Measurements from ENCODE around the gene SLC13A2. TPM values are rescaled to one million over a fixed set of nuclear protein-coding genes. Genes with fewer than 3 reads are reported as not detected.

Gene SLC13A2
- polyA plus RNA-seq, 4 donors = 7.1 to 24.5 (median 13.3) TPM

GRCh38 chr17:28532050-28532960 is 58.9 kb downstream of the SLC13A2 start:
- DNase-seq (ENCODE audit: low read depth in 4 of 4, low spot score in 3 of 4) = no peak

GRCh38 chr17:28533091-28533807 is 59.8 kb downstream of the SLC13A2 start:
- DNase-seq (ENCODE audit: low read depth in 4 of 4, low spot score in 3 of 4) = no peak

- DNase-seq (ENCODE audit: low read depth in 4 of 4, low spot score in 3 of 4) = no peak
Measured at GRCh38 chr17:28534740-28535375, 61.4 kb downstream of the SLC13A2 start.

GRCh38 chr17:28536532-28537218 is 63.2 kb downstream of the SLC13A2 start:
- DNase-seq (ENCODE audit: low read depth in 4 of 4, low spot score in 3 of 4) = no peak

- DNase-seq (ENCODE audit: low read depth in 4 of 4, low spot score in 3 of 4) = no peak
Measured at GRCh38 chr17:28537219-28537610, 63.8 kb downstream of the SLC13A2 start.

GRCh38 chr17:28538296-28538895 is 65.0 kb downstream of the SLC13A2 start:
- no peak for DNase-seq (ENCODE audit: low read depth in 4 of 4, low spot score in 3 of 4)

- DNase-seq (ENCODE audit: low read depth in 4 of 4, low spot score in 3 of 4) = no peak
Measured at GRCh38 chr17:28540231-28540630, 66.8 kb downstream of the SLC13A2 start.

- DNase-seq (ENCODE audit: low read depth in 4 of 4, low spot score in 3 of 4) = no peak
Measured at GRCh38 chr17:28541439-28541838, 68.0 kb downstream of the SLC13A2 start.

GRCh38 chr17:28544402-28545140 is 71.1 kb downstream of the SLC13A2 start:
- DNase-seq (ENCODE audit: low read depth in 4 of 4, low spot score in 3 of 4) = no peak

GRCh38 chr17:28545141-28545503 is 71.7 kb downstream of the SLC13A2 start:
- no peak for DNase-seq (ENCODE audit: low read depth in 4 of 4, low spot score in 3 of 4)

- DNase-seq (ENCODE audit: low read depth in 4 of 4, low spot score in 3 of 4) = no peak
Measured at GRCh38 chr17:28545787-28546415, 72.5 kb downstream of the SLC13A2 start.

- DNase-seq (ENCODE audit: low read depth in 4 of 4, low spot score in 3 of 4) = no peak
Measured at GRCh38 chr17:28547096-28547622, 73.7 kb downstream of the SLC13A2 start.

Other genes with a start within 250 kb of the SLC13A2 start
- 10 to 100 TPM; 54.0 to 63.6 (median 55.6) TPM for gene TMEM97, start 154.4 kb upstream of the SLC13A2 start, polyA plus RNA-seq (ENCODE audit: insufficient read length in 4 of 4)
- gene IFT20, start 138.2 kb upstream of the SLC13A2 start, polyA plus RNA-seq (ENCODE audit: insufficient read length in 4 of 4) = 10 to 100 TPM; 52.1 to 61.6 (median 54.9) TPM
- gene TNFAIP1, start 137.9 kb upstream of the SLC13A2 start, polyA plus RNA-seq (ENCODE audit: insufficient read length in 4 of 4) = 10 to 100 TPM; 43.8 to 47.4 (median 45.3) TPM
- gene POLDIP2, start 116.1 kb upstream of the SLC13A2 start, polyA plus RNA-seq (ENCODE audit: insufficient read length in 4 of 4) = 100 to 1,000 TPM in 2 of 4 donors, 10 to 100 TPM in 2; 99.1 to 105 (median 100) TPM
- not detected for gene SEBOX, start 108.4 kb upstream of the SLC13A2 start, polyA plus RNA-seq (ENCODE audit: insufficient read length in 4 of 4)
- gene VTN, start 103.3 kb upstream of the SLC13A2 start, polyA plus RNA-seq (ENCODE audit: insufficient read length in 4 of 4) = 10 to 100 TPM in 3 of 4 donors, 1 to 10 TPM in 1; 9.4 to 21.3 (median 15.2) TPM
- 10 to 100 TPM; 11.3 to 14.0 (median 12.0) TPM for gene SARM1, start 102.0 kb upstream of the SLC13A2 start, polyA plus RNA-seq (ENCODE audit: insufficient read length in 4 of 4)
- 10 to 100 TPM; 14.6 to 15.8 (median 15.1) TPM for gene SLC46A1, start 67.4 kb upstream of the SLC13A2 start, polyA plus RNA-seq (ENCODE audit: insufficient read length in 4 of 4)
- gene FOXN1, start 32.7 kb downstream of the SLC13A2 start, polyA plus RNA-seq (ENCODE audit: insufficient read length in 4 of 4) = under 1 TPM; 0.47 to 0.62 (median 0.61) TPM
- gene UNC119, start 79.0 kb downstream of the SLC13A2 start, polyA plus RNA-seq (ENCODE audit: insufficient read length in 4 of 4) = 10 to 100 TPM; 54.4 to 74.1 (median 59.7) TPM
- 100 to 1,000 TPM; 101 to 107 (median 105) TPM for gene PIGS, start 97.9 kb downstream of the SLC13A2 start, polyA plus RNA-seq (ENCODE audit: insufficient read length in 4 of 4)
- 10 to 100 TPM; 19.4 to 32.9 (median 24.5) TPM for gene ALDOC, start 103.3 kb downstream of the SLC13A2 start, polyA plus RNA-seq (ENCODE audit: insufficient read length in 4 of 4)
- gene SPAG5, start 125.4 kb downstream of the SLC13A2 start, polyA plus RNA-seq (ENCODE audit: insufficient read length in 4 of 4) = 10 to 100 TPM; 43.5 to 46.9 (median 45.2) TPM
- gene RSKR, start 140.5 kb downstream of the SLC13A2 start, polyA plus RNA-seq (ENCODE audit: insufficient read length in 4 of 4) = 10 to 100 TPM; 10.6 to 14.3 (median 11.3) TPM
- 10 to 100 TPM; 77.8 to 90.5 (median 81.2) TPM for gene BLTP2, start 171.5 kb downstream of the SLC13A2 start, polyA plus RNA-seq (ENCODE audit: insufficient read length in 4 of 4)
- 10 to 100 TPM; 78.3 to 84.4 (median 80.9) TPM for gene SDF2, start 188.3 kb downstream of the SLC13A2 start, polyA plus RNA-seq (ENCODE audit: insufficient read length in 4 of 4)
- 10 to 100 TPM; 67.0 to 74.3 (median 68.4) TPM for gene SUPT6H, start 188.6 kb downstream of the SLC13A2 start, polyA plus RNA-seq (ENCODE audit: insufficient read length in 4 of 4)
- gene PROCA1, start 238.2 kb downstream of the SLC13A2 start, polyA plus RNA-seq (ENCODE audit: insufficient read length in 4 of 4) = 1 to 10 TPM; 5.0 to 7.3 (median 6.2) TPM
- gene RAB34, start 244.2 kb downstream of the SLC13A2 start, polyA plus RNA-seq (ENCODE audit: insufficient read length in 4 of 4) = 100 to 1,000 TPM; 178 to 196 (median 186) TPM
- gene RPL23A, start 246.3 kb downstream of the SLC13A2 start, polyA plus RNA-seq (ENCODE audit: insufficient read length in 4 of 4) = 1,000 to 10,000 TPM in 3 of 4 donors, 100 to 1,000 TPM in 1; 835 to 1,239 (median 1,092) TPM

All from right renal pelvis (tissue), 4 donors.